ENCODE results near the gene TMEM234. TPM values are rescaled to one million over a fixed set of nuclear protein-coding genes. Genes with fewer than 3 reads are reported as not detected.

Gene TMEM234
- total RNA-seq, 1 experiment from 2014 or later: 22.2 TPM

DNA sequence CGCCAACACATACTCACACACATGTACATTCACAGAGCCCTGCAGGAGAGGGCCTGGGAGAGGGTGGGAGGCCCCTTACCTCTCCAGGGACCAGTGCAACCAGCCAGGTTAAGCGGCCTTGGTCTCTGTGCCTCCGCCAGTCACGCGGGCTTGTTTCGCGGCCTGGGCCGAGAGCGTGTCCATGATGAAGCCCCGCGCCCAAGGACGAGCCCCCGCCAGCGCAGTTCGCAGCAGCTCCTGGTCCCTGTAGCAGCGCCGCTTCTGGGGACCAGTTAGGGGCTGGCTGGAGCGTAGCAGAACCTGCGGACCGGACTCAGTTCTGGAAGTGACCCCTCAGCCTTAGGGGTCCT lies 17.6 kb upstream of the TMEM234 start:
- no peaks in the 10 kb centered on the region for H3K36me3 Mint-ChIP-seq (ENCODE audit: insufficient read depth, unreplicated experiment)

DNA sequence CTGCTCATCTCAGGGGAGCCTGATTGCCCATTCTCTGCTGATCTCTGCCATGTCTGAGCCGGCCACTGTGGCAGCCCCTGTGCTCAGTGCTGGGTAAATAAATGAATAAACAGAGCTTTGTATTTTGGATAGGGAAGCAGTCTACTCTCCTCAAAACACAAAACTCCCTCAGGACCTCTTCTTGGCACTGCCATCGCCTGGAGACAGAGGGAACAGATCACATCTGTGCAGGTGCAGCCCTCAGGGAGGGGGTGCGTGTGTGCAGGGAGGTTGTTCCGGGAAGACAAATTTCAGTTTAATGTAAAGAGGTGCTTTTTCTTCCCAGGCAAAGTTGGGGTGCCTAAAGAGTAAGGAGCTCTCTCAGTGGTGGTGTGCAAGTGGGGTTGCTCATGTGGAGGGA lies 17.2 kb upstream of the TMEM234 start:
- H3K36me3 Mint-ChIP-seq (ENCODE audit: insufficient read depth, unreplicated experiment): no peaks in the 10 kb centered on the region
- CTCF ChIA-PET: interaction anchor here (0.9 to 1.9 kb wide), 2 partner anchors 10 to 79 kb away, joined by 3 to 10 read pairs; no protein-coding TSS in a partner anchor
- H3K27me3 Mint-ChIP-seq (ENCODE audit: insufficient read depth, unreplicated experiment): no peaks in the 10 kb centered on the region
- TF ChIP-seq, protein P1, sequence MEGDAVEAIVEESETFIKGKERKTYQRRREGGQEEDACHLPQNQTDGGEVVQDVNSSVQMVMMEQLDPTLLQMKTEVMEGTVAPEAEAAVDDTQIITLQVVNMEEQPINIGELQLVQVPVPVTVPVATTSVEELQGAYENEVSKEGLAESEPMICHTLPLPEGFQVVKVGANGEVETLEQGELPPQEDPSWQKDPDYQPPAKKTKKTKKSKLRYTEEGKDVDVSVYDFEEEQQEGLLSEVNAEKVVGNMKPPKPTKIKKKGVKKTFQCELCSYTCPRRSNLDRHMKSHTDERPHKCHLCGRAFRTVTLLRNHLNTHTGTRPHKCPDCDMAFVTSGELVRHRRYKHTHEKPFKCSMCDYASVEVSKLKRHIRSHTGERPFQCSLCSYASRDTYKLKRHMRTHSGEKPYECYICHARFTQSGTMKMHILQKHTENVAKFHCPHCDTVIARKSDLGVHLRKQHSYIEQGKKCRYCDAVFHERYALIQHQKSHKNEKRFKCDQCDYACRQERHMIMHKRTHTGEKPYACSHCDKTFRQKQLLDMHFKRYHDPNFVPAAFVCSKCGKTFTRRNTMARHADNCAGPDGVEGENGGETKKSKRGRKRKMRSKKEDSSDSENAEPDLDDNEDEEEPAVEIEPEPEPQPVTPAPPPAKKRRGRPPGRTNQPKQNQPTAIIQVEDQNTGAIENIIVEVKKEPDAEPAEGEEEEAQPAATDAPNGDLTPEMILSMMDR (IDR thresholded peaks at IDR 0.05; ENCODE audit: unreplicated experiment): no peak
- BruUV-seq (replicated peaks): no TSS peak
- no peak for DNase-seq (ENCODE audit: unreplicated experiment)
- peak overlapping the region; percentile 68 for H3K4me3 Mint-ChIP-seq (ENCODE audit: unreplicated experiment)
- intact Hi-C loops (cut with micrococcal nuclease): no loop called here
- POLR2A ChIA-PET: interaction anchor here (1.2 kb wide), 1 partner anchor 37 kb away, joined by 4 read pairs; no protein-coding TSS in a partner anchor
- no peaks in the 10 kb centered on the region for H3K9me3 Mint-ChIP-seq (ENCODE audit: unreplicated experiment)
- peaks cover 13% of the 10 kb centered on the region for H3K4me1 Mint-ChIP-seq (ENCODE audit: insufficient read depth, unreplicated experiment)
- H3K27ac Mint-ChIP-seq (ENCODE audit: low read depth, unreplicated experiment): no peak overlapping the region

More for the DNA sequence above, 17.6 kb upstream of the TMEM234 start:
- DNase-seq (ENCODE audit: unreplicated experiment): no peak
- no peaks in the 10 kb centered on the region for H3K9me3 Mint-ChIP-seq (ENCODE audit: unreplicated experiment)
- no peak overlapping the region for H3K27ac Mint-ChIP-seq (ENCODE audit: low read depth, unreplicated experiment)
- H3K4me3 Mint-ChIP-seq (ENCODE audit: unreplicated experiment): peak overlapping the region; percentile 68
- BruUV-seq (replicated peaks): no TSS peak
- CTCF ChIA-PET: interaction anchor here (0.8 to 1.9 kb wide), 3 partner anchors 9 to 79 kb away, joined by 3 to 10 read pairs (median 4); no protein-coding TSS in a partner anchor
- no peaks in the 10 kb centered on the region for H3K27me3 Mint-ChIP-seq (ENCODE audit: insufficient read depth, unreplicated experiment)
- TF ChIP-seq, protein P1 (IDR thresholded peaks at IDR 0.05; ENCODE audit: unreplicated experiment): no peak
- intact Hi-C loops (cut with micrococcal nuclease): no loop called here
- POLR2A ChIA-PET: interaction anchor here (1.2 to 1.3 kb wide), 3 partner anchors 10 to 52 kb away, joined by 3 to 4 read pairs (median 4); partner anchors contain the start of gene HDAC1
- peaks cover 13% of the 10 kb centered on the region for H3K4me1 Mint-ChIP-seq (ENCODE audit: insufficient read depth, unreplicated experiment)

DNA sequence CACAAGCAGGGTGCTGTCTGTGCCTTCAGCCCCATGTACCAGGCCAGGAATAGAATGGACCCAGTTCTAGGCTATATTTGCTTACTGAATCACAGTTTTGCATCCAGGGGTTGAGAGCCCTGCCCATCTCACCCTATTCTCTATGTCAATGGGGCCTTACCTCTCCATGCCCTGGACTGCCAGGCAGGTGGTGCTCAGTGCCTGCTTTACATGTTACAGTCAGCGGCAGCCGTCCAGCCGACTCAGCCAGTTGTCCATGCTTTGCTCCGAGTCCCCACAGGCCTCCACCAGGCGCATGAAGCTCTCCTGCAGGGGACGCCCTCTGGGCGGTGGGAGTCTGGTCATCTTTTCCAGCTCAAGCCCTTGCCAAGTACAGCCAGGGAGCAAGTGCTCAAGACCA lies 12.6 kb upstream of the TMEM234 start:
- intact Hi-C loops (cut with micrococcal nuclease): no loop called here
- no TSS peak for BruUV-seq (replicated peaks)
- Mint-ChIP-seq H3K4me3 (ENCODE audit: unreplicated experiment) (no peak overlapping the region), H3K36me3 (ENCODE audit: insufficient read depth, unreplicated experiment) (peaks cover 30% of the 10 kb centered on the region), H3K9me3 (ENCODE audit: unreplicated experiment) (no peaks in the 10 kb centered on the region), H3K4me1 (ENCODE audit: insufficient read depth, unreplicated experiment) (peaks cover 15% of the 10 kb centered on the region), H3K27ac (ENCODE audit: low read depth, unreplicated experiment) (no peak overlapping the region), H3K27me3 (ENCODE audit: insufficient read depth, unreplicated experiment) (no peaks in the 10 kb centered on the region)
- DNase-seq (ENCODE audit: unreplicated experiment): no peak
- ChIA-PET CTCF (interaction anchor here (0.5 to 1.2 kb wide), 4 partner anchors 19 to 76 kb away, joined by 3 to 5 read pairs (median 4); no protein-coding TSS in a partner anchor), POLR2A (interaction anchor here (1.2 to 2.2 kb wide), 3 partner anchors 12 to 36 kb away, joined by 4 to 9 read pairs (median 6); no protein-coding TSS in a partner anchor)
- TF ChIP-seq, protein P1 (IDR thresholded peaks at IDR 0.05; ENCODE audit: unreplicated experiment): no peak

DNA sequence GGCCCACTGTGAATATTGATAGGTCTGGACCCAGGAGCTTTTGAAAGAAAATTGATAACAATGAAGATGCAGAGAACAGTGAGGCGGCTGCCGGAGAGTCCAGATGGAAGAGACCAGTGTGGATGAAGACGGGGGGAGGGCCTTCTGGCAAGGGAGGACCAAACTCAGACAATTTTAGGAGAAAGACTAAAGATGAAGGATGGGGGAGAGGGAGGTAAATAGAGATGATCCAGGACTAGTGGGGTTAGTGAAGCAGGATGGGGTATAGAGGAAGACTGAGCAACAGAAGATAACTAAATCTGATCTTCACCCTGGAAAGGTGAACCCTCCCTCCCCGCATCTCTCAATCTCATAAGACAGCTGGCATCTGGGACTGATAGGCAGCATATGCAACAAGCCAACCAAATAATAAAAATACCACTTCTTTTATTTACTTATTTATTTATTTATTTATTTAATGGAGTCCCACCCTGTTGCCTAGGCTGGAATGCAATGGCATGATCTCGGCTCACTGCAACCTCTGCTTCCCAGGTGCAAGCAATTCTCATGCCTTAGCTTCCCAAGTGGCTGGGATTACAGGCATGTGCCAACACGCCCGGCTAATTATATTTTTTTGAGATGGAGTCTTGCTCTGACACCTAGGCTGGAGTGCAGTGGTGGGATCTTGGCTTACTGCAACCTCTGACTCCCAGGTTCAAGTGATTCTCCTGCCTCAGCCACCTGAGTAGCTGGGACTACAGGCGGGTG lies 10.6 kb upstream of the TMEM234 start:
- TF ChIP-seq, protein P1 (IDR thresholded peaks at IDR 0.05; ENCODE audit: unreplicated experiment): no peak
- intact Hi-C loops (cut with micrococcal nuclease): no loop called here
- Mint-ChIP-seq H3K27me3 (ENCODE audit: insufficient read depth, unreplicated experiment) (no peaks in the 10 kb centered on the region), H3K36me3 (ENCODE audit: insufficient read depth, unreplicated experiment) (peaks cover 50% of the 10 kb centered on the region), H3K4me3 (ENCODE audit: unreplicated experiment) (no peak overlapping the region), H3K9me3 (ENCODE audit: unreplicated experiment) (no peaks in the 10 kb centered on the region), H3K27ac (ENCODE audit: low read depth, unreplicated experiment) (peak overlapping the region; percentile 12), H3K4me1 (ENCODE audit: insufficient read depth, unreplicated experiment) (peaks cover 15% of the 10 kb centered on the region)
- no peak for DNase-seq (ENCODE audit: unreplicated experiment)
- CTCF ChIA-PET: no interaction called here
- POLR2A ChIA-PET: interaction anchor here (1.1 to 1.6 kb wide), 2 partner anchors 10 to 59 kb away, joined by 3 to 4 read pairs; partner anchors contain the start of genes EIF3I, HDAC1 and TMEM234
- BruUV-seq (replicated peaks): no TSS peak

Data from MCF 10A (cell line).